ENCODE measurements around the gene TRAP1.

TRAP1 gene

DNA sequence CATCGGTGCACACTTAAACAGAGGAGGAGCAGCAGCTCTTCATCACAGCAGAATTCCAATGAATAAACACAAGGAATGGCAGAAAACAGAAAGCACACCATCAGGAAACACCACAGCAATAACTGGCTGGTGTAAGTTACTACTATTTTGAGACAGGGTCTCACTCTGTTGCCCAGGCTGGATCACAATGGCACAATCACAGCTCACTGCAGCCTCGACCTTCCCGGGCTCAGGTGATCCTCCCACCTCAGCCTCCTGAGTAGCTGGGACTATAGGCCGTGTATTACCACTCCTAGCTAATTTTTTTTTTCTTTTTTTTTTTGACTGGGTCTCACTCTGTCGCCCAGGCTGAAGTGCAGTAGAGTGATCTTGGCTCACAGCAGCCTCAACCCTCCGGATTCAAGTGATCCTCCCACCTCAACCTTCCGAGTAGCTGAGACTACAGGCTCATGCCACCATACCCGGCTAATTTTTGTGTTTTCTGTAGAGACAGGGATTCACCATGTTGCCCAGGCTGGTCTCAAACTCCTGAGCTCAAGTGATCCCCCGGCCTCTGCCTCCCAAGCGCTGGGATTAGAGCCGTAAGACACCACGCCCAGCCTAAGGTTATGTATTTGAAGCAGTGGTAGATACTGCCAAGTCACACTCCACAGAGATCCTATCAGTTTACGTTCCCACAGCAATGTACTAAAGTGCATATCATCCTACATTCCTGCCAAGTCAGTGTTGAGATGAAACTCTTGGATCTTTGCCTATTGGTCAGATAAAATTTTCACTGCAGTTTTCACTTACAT, 20.7 kb downstream of the TRAP1 start:
- Histone ChIP-seq H3K27me3 (ENCODE audit: control insufficient read depth, insufficient read depth, low read length) (no peaks in the 10 kb centered on the region), H3K4me1 (ENCODE audit: control insufficient read depth, insufficient read depth, low read length) (peaks cover 16% of the 10 kb centered on the region), H3K9me3 (ENCODE audit: control insufficient read depth, low read length) (no peaks in the 10 kb centered on the region), H3K4me3 (ENCODE audit: low read length) (no peak overlapping the region), H3K9ac (ENCODE audit: low read length) (no peak overlapping the region), H3K36me3 (ENCODE audit: control insufficient read depth, insufficient read depth, low read length) (no peaks in the 10 kb centered on the region)

DNA sequence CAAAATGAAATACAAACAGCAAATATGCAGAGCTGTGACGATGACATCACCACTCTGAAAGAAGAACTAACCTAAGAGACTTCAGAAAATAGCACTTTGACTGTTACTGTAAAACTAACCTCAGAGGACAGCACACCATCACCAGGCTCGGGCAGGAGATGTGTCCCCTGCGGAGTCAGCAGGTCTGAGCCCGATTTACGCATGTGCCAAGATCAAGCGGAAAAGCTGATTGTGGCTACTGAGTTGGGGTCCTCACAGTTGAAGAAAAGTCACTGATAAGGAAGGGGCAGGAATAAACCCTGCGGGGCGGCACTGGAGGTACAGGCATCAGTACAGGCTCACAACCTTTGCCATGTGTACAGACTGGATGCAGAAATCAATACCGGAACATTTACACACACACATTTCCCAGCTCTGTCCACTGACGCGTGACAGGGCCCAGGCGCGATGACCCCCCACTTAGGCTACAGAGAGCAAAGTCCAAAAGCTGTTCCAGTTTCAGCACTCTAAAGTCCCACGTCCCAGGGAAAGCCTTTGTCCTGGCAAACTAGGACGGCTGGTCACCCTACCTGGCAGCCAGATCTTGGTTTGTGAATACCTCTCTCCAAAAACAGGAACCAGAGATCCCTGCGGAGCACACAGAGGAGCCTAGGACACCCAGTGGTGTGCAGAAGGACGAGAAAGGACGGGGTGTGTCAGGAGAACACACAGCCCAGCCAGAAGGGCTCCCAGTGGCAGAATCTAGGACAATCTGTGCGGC, 21.5 kb downstream of the TRAP1 start:
- Histone ChIP-seq H3K4me1 (ENCODE audit: control insufficient read depth, insufficient read depth, low read length) (peaks cover 18% of the 10 kb centered on the region), H3K4me3 (ENCODE audit: low read length) (no peak overlapping the region), H3K9me3 (ENCODE audit: control insufficient read depth, low read length) (no peaks in the 10 kb centered on the region), H3K27me3 (ENCODE audit: control insufficient read depth, insufficient read depth, low read length) (no peaks in the 10 kb centered on the region), H3K9ac (ENCODE audit: low read length) (no peak overlapping the region), H3K36me3 (ENCODE audit: control insufficient read depth, insufficient read depth, low read length) (no peaks in the 10 kb centered on the region)

DNA sequence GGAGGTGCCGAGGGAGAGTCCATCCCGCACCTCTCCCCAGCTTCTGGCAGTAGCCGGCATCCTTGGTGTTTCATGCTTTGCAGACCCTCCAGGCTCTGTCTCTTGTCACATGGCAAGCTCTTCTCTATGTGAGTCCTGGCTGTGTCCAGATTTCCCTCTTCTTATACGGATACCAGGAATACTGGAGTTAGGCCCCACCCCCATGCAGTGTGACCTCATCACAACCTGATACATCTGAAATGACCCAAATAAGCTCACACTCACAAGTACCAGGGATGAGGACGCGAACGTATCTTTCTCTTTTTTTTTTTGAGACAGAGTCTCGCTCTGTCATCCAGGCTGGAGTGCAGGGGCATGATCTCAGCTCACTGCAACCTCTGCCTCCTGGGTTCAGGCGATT, 23.3 kb downstream of the TRAP1 start:
- H3K36me3 ChIP-seq (ENCODE audit: control insufficient read depth, insufficient read depth, low read length) = no peaks in the 10 kb centered on the region
- H3K4me1 ChIP-seq (ENCODE audit: control insufficient read depth, insufficient read depth, low read length) = peaks cover 25% of the 10 kb centered on the region
- no peaks in the 10 kb centered on the region for H3K27me3 ChIP-seq (ENCODE audit: control insufficient read depth, insufficient read depth, low read length)
- H3K4me3 ChIP-seq (ENCODE audit: low read length) = no peak overlapping the region
- no peaks in the 10 kb centered on the region for H3K9me3 ChIP-seq (ENCODE audit: control insufficient read depth, low read length)
- H3K9ac ChIP-seq (ENCODE audit: low read length) = no peak overlapping the region

DNA sequence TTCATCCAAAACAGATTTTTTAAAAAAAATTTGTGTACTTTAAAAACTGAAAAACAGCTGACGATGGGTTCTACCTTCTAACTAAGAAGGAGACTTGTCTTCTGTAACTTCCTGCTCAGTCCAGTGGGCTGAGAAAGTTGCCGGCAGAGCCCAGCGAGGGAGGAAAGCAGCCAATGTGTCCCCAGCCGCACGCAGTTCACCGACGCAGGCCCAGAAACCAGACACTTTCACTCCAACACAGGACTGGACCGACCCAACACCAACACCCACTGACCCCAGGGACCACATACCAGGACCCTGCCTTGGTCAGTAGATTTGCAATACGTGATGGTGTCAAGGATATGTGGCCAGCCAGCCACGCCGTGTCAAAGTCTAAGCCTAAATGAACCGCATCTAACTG, 25.6 kb downstream of the TRAP1 start:
- Histone ChIP-seq H3K27me3 (ENCODE audit: control insufficient read depth, insufficient read depth, low read length) (no peaks in the 10 kb centered on the region), H3K9ac (ENCODE audit: low read length) (no peak overlapping the region), H3K36me3 (ENCODE audit: control insufficient read depth, insufficient read depth, low read length) (no peaks in the 10 kb centered on the region), H3K4me3 (ENCODE audit: low read length) (no peak overlapping the region), H3K4me1 (ENCODE audit: control insufficient read depth, insufficient read depth, low read length) (peaks cover 23% of the 10 kb centered on the region), H3K9me3 (ENCODE audit: control insufficient read depth, low read length) (no peaks in the 10 kb centered on the region)

DNA sequence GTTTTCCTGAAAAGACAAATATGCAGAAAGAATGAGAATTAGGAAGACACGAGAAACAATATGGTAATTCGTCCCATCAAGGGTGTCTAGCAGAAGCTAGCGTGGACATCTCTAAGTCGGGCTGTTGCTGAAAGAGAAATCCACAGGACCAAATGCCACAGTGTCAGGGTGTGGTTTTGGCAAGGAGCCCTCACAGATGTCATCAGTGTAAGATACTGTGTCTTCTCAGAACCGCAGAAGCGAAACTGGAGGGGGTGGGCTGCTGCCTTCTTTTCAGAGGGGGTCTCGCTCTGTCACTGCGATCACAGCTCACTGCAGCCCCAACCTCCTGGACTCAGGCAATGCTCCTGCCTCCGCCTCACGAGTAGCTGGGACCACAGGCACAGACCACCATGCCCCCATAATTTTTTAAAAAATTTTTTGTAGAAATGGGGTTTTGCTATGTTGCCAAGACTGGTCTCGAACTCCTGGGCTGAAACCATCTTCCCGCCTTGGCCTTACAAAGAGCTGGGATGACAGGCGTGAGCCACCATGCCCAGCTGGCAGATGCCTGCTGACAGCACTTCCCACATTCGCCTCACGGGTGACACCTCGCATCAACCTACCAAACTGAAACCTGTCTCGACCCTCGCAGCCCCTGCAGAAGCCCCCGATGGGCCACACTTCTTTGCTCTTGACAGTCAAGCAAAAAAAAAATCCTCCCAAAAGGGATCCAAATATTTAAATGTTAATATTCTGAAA, 26.2 kb downstream of the TRAP1 start:
- H3K4me3 ChIP-seq (ENCODE audit: low read length) = peak overlapping the region; percentile 14
- H3K27me3 ChIP-seq (ENCODE audit: control insufficient read depth, insufficient read depth, low read length) = no peaks in the 10 kb centered on the region
- peak overlapping the region; percentile 33 for H3K9ac ChIP-seq (ENCODE audit: low read length)
- H3K36me3 ChIP-seq (ENCODE audit: control insufficient read depth, insufficient read depth, low read length) = no peaks in the 10 kb centered on the region
- peaks cover 17% of the 10 kb centered on the region for H3K4me1 ChIP-seq (ENCODE audit: control insufficient read depth, insufficient read depth, low read length)
- H3K9me3 ChIP-seq (ENCODE audit: control insufficient read depth, low read length) = no peaks in the 10 kb centered on the region

DNA sequence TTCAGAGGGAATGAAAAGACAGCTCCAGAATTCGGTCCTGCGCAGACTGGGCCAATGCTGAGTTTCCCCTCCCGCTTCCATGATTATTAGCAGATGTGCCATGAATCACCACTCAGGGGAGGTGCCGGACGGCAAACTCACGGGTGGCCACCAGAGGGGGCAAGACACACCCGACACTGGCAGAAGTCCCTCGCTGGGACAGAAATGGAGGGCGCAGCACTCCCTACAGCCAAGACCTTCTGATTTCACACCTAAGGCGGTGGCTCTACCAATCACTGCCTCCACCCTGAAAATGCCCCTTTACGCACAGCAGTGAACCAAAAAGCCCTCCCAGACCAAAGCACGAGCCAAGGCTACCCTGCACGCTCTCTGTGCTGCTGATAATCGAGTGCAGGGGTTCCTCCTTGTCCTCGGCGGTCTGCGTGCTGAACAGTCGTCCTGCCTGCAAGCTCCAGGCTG, 26.8 kb downstream of the TRAP1 start:
- Histone ChIP-seq H3K9me3 (ENCODE audit: control insufficient read depth, low read length) (no peaks in the 10 kb centered on the region), H3K4me3 (ENCODE audit: low read length) (peak overlapping the region; percentile 14), H3K9ac (ENCODE audit: low read length) (peak overlapping the region; percentile 33), H3K4me1 (ENCODE audit: control insufficient read depth, insufficient read depth, low read length) (peaks cover 11% of the 10 kb centered on the region), H3K36me3 (ENCODE audit: control insufficient read depth, insufficient read depth, low read length) (no peaks in the 10 kb centered on the region), H3K27me3 (ENCODE audit: control insufficient read depth, insufficient read depth, low read length) (no peaks in the 10 kb centered on the region)

DNA sequence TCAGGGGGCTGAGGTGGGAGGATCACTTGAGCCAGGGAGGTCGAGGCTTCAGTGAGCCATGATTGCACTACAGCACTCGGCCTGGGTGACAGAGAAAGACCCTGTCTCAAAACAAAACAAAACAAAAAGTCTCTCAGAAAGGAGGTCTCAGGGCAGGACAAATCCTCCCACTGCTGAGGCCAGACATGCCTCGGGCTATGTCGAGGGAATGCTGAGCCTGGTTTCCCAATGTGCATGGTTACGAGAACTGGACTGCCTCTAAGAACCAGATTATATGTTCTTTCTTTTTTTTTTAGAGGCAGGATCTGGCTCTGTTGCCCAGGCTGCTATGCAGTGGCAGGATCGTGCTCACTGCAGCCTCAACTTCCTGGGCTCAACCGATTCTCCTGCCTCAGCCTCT, 27.6 kb downstream of the TRAP1 start:
- Histone ChIP-seq H3K4me1 (ENCODE audit: control insufficient read depth, insufficient read depth, low read length) (peaks cover 9% of the 10 kb centered on the region), H3K36me3 (ENCODE audit: control insufficient read depth, insufficient read depth, low read length) (no peaks in the 10 kb centered on the region), H3K27me3 (ENCODE audit: control insufficient read depth, insufficient read depth, low read length) (no peaks in the 10 kb centered on the region), H3K4me3 (ENCODE audit: low read length) (no peak overlapping the region), H3K9ac (ENCODE audit: low read length) (no peak overlapping the region), H3K9me3 (ENCODE audit: control insufficient read depth, low read length) (no peaks in the 10 kb centered on the region)

DNA sequence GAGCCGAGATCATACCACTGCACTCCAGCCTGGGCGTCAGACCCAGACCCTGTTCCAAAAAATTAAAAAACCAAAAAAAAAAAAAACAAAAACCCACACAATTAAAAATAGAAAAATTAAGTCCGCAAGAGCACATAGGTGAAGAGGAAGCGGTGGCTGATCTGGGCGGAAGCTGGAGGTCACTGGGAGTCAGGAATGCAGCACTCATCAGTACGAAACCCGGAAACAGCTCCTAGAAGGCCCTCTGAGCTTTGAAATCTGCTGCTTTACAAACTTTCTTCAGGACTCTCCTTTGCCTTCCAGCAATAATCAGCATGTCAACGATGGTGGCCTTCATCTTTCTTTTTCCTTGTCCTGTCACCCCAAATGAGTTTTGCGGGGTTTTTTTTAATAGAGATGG, 29.5 kb downstream of the TRAP1 start:
- H3K9ac ChIP-seq (ENCODE audit: low read length) = no peak overlapping the region
- no peaks in the 10 kb centered on the region for H3K36me3 ChIP-seq (ENCODE audit: control insufficient read depth, insufficient read depth, low read length)
- H3K4me1 ChIP-seq (ENCODE audit: control insufficient read depth, insufficient read depth, low read length) = peaks cover 9% of the 10 kb centered on the region
- no peaks in the 10 kb centered on the region for H3K27me3 ChIP-seq (ENCODE audit: control insufficient read depth, insufficient read depth, low read length)
- no peaks in the 10 kb centered on the region for H3K9me3 ChIP-seq (ENCODE audit: control insufficient read depth, low read length)
- no peak overlapping the region for H3K4me3 ChIP-seq (ENCODE audit: low read length)

DNA sequence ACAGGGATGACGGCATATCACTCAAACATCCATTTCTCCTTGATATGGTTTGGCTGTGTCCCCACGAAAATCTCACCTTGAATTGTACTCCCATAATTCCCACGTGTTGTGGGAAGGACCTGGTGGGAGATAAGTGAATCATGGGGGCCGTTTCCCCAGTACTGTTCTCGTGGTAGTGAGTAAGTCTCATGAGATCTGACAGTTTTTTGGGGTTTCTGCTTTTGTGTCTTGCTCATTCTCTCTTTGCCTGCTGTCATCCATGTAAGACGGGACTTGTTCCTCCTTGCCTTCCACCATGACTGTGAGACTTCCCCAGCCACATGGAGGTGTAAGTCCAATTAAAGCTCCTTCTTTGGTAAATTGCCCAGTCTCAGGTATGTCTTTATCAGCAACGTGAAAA, 30.3 kb downstream of the TRAP1 start:
- Histone ChIP-seq H3K4me1 (ENCODE audit: control insufficient read depth, insufficient read depth, low read length) (peaks cover 9% of the 10 kb centered on the region), H3K9ac (ENCODE audit: low read length) (no peak overlapping the region), H3K9me3 (ENCODE audit: control insufficient read depth, low read length) (no peaks in the 10 kb centered on the region), H3K27me3 (ENCODE audit: control insufficient read depth, insufficient read depth, low read length) (no peaks in the 10 kb centered on the region), H3K4me3 (ENCODE audit: low read length) (no peak overlapping the region), H3K36me3 (ENCODE audit: control insufficient read depth, insufficient read depth, low read length) (no peaks in the 10 kb centered on the region)

DNA sequence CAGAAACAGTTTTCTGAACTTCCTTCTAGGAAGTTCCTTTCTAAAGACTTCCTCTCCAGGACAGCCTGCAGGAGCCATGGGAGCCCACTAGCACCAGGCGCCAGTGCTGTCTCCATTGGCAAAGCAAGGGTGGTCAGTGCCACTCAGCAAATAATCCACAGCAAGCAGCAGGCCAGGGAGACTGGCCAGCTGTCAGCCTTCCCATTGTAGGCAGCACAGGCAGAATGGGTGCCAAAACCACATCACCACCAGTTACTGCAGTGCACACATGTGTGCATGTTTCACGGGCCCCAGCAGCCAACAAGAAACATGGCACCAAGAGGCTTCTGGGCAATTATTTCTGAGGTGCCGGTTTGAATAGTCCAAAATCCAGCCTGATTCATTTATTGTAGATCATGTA, 36.1 kb downstream of the TRAP1 start:
- Histone ChIP-seq H3K4me1 (ENCODE audit: control insufficient read depth, insufficient read depth, low read length) (no peaks in the 10 kb centered on the region), H3K9ac (ENCODE audit: low read length) (no peak overlapping the region), H3K9me3 (ENCODE audit: control insufficient read depth, low read length) (no peaks in the 10 kb centered on the region), H3K4me3 (ENCODE audit: low read length) (no peak overlapping the region), H3K36me3 (ENCODE audit: control insufficient read depth, insufficient read depth, low read length) (no peaks in the 10 kb centered on the region), H3K27me3 (ENCODE audit: control insufficient read depth, insufficient read depth, low read length) (no peaks in the 10 kb centered on the region)

DNA sequence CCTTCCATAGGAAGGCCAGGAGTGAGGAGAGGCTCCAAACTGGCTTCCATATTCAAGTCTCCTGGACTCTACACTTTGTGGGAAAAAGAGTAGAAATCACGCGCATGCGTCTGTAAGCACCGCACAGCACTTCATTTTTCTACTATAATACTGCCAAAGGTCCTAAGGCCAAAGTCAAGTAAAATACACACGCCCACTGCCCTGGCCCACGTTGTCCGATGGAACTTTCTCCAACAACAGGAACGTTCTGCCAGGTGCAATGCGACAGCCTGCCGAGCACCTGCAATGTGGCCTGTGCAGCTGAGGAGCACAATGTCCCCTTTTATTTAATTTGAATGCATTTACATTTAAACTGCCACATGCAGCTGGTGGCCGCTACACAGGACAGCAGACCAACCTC, 39.3 kb downstream of the TRAP1 start:
- H3K36me3 ChIP-seq (ENCODE audit: control insufficient read depth, insufficient read depth, low read length) = no peaks in the 10 kb centered on the region
- H3K27me3 ChIP-seq (ENCODE audit: control insufficient read depth, insufficient read depth, low read length) = no peaks in the 10 kb centered on the region
- H3K9me3 ChIP-seq (ENCODE audit: control insufficient read depth, low read length) = no peaks in the 10 kb centered on the region
- no peaks in the 10 kb centered on the region for H3K4me1 ChIP-seq (ENCODE audit: control insufficient read depth, insufficient read depth, low read length)
- no peak overlapping the region for H3K9ac ChIP-seq (ENCODE audit: low read length)
- no peak overlapping the region for H3K4me3 ChIP-seq (ENCODE audit: low read length)

DNA sequence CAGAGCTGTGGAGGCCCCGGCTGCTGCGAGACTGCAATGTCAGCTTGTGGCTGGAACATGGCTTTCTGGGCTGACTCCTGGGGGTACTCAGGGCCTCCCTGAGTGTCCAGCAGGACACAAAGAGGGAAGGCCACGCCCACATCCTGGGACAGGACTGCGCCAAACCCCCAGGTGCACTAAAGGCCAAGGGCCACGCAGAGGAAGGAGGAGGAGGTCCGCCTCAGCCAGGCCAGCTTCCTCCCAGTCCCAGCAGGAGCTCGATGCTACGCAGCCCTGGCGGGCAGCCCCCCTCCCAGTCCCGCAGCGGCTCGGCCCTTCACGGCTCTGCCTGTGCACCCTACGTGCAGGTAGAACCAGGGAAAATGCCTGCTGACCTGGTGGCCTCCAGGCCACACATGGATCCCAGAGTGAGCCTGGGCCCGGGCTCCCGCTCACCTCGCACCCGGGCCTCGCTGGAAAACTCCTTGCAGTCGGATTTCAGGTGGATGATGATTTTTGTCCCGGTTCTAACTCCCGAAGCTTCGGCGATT, 41.7 kb downstream of the TRAP1 start:
- Histone ChIP-seq H3K27me3 (ENCODE audit: control insufficient read depth, insufficient read depth, low read length) (no peaks in the 10 kb centered on the region), H3K4me1 (ENCODE audit: control insufficient read depth, insufficient read depth, low read length) (no peaks in the 10 kb centered on the region), H3K9me3 (ENCODE audit: control insufficient read depth, low read length) (no peaks in the 10 kb centered on the region), H3K4me3 (ENCODE audit: low read length) (no peak overlapping the region), H3K36me3 (ENCODE audit: control insufficient read depth, insufficient read depth, low read length) (no peaks in the 10 kb centered on the region), H3K9ac (ENCODE audit: low read length) (no peak overlapping the region)

All from mucosa of stomach (tissue), 1 donor.